HG03565 (cell line): ENCODE measurements around the gene LTK.

Source experiments
- ATAC-seq: cut with Tn5 transposase; IDR thresholded peaks from one replicate; pipeline ENCODE4 v1.9.1; 2021; ENCODE audit warnings: mild to moderate bottlenecking, moderate library complexity; ENCODE audit not compliant: unreplicated experiment

LTK gene

GRCh38 chr15:41513506-41514227 lies at the start of gene LTK:
LTK (minus strand) TSS chr15:41513827; CDS start chr15:41513709, 118 bp downstream.
- no peak for ATAC-seq

GRCh38 chr15:41562784-41563198 lies 49.2 kb upstream of the LTK start:
- no peak for ATAC-seq

- no peak for ATAC-seq
These were observed 48.6 kb upstream of the LTK start for GRCh38 chr15:41562244-41562643.

- no peak for ATAC-seq
These were observed 48.1 kb upstream of the LTK start for GRCh38 chr15:41561777-41562145.

- no peak for ATAC-seq
These were observed 47.6 kb upstream of the LTK start for GRCh38 chr15:41561104-41561776.

- ATAC-seq: no peak
These were observed 46.9 kb upstream of the LTK start for GRCh38 chr15:41560572-41560874.

GRCh38 chr15:41559239-41559782 lies 45.7 kb upstream of the LTK start:
- no peak for ATAC-seq

- ATAC-seq: no peak
These were observed 45.0 kb upstream of the LTK start, which contains the start of gene TYRO3 for GRCh38 chr15:41558400-41559238. TYRO3 (plus strand) TSS chr15:41559212; CDS start chr15:41559258, 46 bp downstream.

GRCh38 chr15:41557673-41558399 lies 44.2 kb upstream of the LTK start:
- no peak for ATAC-seq

- ATAC-seq: no peak
These were observed 43.0 kb upstream of the LTK start for GRCh38 chr15:41556677-41557076.

- ATAC-seq: no peak
These were observed 41.3 kb upstream of the LTK start for GRCh38 chr15:41554915-41555314.

- no peak for ATAC-seq
These were observed 40.7 kb upstream of the LTK start for GRCh38 chr15:41554343-41554742.

GRCh38 chr15:41553731-41554130 lies 40.1 kb upstream of the LTK start:
- no peak for ATAC-seq

- ATAC-seq: no peak
These were observed 36.6 kb upstream of the LTK start for GRCh38 chr15:41550066-41550775.

- no peak for ATAC-seq
These were observed 33.5 kb upstream of the LTK start for GRCh38 chr15:41546851-41547786.

- ATAC-seq: no peak
These were observed 31.6 kb upstream of the LTK start for GRCh38 chr15:41545218-41545617.

- no peak for ATAC-seq
These were observed 31.0 kb upstream of the LTK start for GRCh38 chr15:41544650-41545015.

GRCh38 chr15:41543521-41543870 lies 29.9 kb upstream of the LTK start:
- ATAC-seq: no peak

- no peak for ATAC-seq
These were observed 23.2 kb upstream of the LTK start for GRCh38 chr15:41536866-41537265.
